GM21737 (cell line): ENCODE data around the gene ELL3.
"Not testable (repeated sequence)": the region's sequence is repeated elsewhere in the genome, so short reads cannot be mapped to it uniquely, and the experiment has no call there.

ENCODE experiments used
- ATAC-seq: cut with Tn5 transposase; IDR thresholded peaks from one replicate; pipeline ENCODE4 v1.9.1; 2021; ENCODE audit warnings: mild to moderate bottlenecking, moderate library complexity; ENCODE audit not compliant: unreplicated experiment

ELL3 gene

DNA sequence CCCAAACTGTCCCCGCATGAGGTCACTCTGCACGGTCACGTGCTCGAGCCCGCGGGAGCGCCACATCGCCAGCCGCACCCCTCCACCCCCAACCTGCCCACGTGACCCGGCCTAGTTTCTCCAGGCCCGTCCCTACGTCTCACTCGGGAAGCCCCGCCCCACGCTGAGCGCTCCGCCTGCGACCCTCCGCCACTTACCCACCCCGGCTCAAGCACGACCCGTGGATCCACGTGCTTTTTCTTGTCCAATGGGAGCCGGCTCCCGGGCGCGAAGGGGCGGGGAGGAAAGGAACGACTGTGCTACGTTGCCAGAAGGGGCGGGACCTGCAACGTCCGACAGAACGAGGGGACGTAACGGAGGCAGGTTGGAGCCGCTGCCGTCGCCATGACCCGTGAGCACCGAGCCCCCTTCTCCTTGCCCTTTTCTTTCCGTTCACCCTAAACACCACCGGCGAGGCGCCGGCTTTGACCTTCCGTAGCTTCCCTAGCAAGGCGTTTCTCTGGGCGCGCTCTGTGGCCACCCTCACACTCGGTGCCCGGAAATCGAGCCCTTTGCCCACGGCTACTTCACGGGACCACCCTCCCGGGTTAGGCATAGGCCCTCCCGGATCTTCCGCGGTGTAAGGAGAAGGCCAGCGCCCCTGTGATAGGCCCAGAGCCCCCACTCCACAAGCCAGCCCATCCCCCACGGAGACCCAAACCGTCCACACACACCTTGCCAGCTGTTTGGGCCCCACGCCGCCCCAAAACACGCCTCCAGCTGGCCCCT, 15.4 kb upstream of the ELL3 start, which contains the start of gene SERF2:
Gene SERF2, plus strand, starts transcription at position 328 of the 768 bp plus-strand sequence. Its CDS starts 57 bp downstream, at position 385.
- peak; percentile 89 for ATAC-seq

DNA sequence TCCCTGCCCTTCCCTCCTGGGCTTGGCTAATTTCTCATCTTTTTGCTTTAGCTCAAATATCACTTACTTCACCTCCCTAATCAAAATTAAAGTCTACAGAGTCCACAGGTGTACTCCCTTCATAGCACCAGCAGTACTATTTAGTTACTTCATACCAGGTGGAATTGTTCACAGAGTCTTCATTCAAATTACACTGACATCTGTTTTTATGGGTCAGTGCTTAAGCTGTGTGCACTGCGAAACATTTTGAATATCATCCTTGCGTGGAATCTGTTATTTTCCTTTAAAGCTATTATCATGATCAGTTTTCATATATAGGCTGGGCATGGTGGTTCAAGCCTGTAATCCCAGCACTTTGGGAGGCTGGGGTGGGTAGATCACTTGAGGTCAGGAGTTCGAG, 12.6 kb upstream of the ELL3 start:
- no peak for ATAC-seq

GRCh38 chr15:43779016-43779415, 2.2 kb upstream of the ELL3 start:
- no peak for ATAC-seq

- ATAC-seq, result peak; percentile 55
Observed at GRCh38 chr15:43777267-43777914, 625 bp upstream of the ELL3 start.

GRCh38 chr15:43776101-43776717, 557 bp downstream of the ELL3 start:
- ATAC-seq, result peak; percentile 54

DNA sequence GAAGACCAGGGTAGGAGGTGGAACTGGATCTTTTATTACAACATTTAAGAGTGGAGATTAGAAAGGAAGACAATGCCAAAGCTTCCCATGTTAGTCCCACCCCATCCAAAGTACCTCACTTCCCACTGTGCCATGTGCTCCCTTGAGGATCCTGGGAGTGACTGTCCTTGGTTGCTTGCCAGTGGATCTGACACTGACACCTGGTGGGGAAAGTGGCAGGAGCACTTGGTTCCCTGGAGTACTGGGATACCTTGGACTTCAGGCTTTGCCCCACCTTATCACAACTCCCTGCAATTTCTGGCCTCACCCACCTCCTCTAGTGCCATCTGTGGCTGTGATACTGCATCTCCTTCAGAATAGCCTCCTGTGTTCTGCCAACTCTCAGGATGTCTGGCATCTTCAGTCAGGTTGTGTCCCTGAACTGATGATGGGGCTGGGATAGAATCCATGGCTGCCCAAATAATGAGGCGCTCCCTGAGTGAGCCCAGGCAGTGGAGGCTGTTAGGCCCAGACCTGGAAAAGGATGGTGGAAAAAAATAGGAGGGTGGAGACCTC, 1.3 kb downstream of the ELL3 start:
- no peak for ATAC-seq

DNA sequence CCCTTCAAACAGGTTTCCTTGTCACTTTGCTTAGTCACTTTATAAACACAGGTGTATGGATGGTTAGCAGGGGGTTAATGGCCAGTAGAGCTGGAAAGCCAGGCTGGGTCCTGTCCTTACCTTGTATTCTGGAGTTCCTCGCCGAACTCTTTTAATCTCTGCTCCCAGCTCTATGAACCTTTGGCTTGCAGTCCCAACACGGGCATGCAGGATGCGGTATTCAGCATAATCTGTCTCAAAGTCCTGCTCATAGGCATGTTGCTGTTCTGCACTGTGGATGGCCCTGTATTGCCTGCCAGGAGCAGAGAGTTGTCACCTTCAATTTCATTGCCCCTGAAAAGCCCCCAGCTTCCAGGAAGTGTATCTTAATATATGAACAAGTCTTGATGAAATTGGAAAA, 2.7 kb downstream of the ELL3 start:
- no peak for ATAC-seq

DNA sequence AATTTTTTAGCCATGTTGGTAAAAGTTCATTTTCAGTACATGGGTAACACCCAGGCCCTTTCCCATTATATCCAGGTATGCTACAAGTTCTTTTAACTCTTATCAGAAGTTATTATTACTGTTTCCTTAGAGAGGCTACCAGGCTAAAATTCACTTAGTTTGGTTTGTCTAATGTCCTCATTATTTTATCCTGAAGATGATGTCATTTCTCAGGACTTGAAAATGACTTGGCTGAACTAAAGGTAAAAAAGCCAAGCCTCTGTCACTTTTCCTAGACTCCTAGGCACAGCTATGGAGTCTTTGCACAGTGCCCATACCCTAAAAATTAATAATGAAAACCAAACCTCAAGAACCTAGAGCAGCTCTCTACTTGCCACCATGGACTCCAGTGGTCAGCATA, 4.1 kb downstream of the ELL3 start:
- ATAC-seq, result no peak

- ATAC-seq, result no peak
Observed at GRCh38 chr15:43771816-43772215, 5.0 kb downstream of the ELL3 start.

- no peak for ATAC-seq
Observed at GRCh38 chr15:43769584-43770228, 7.1 kb downstream of the ELL3 start.

DNA sequence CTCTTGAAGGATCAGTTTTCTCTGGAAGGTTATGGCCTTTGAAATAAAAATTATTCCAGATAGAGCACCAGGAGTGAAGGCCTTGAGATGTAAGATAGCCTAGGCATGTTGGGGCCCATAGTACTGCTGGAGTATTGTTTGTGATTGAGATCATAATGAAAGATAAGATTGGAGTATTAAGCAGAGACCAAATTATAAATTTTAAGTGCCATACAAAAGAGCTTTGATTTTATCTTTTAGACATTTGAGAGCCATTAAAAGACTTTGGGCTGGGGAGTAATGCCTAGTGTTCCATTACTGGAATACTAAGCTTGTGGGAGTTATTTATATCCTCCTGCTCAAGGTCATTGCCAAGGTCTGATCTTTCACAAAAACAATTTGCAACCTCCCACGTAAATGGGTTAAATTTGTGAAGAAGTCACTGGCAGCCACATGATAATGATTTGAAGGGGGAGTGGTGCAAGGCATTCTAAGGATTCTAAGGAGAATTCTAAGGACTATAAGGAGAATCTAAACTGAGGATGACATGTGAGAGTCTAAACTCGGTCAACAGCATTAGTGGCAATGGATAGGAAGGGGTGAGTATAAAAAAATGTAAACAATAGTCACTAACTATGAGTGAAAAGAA, 12.8 kb downstream of the ELL3 start:
- ATAC-seq, result no peak

GRCh38 chr15:43762824-43763223, 13.9 kb downstream of the ELL3 start:
- ATAC-seq, result no peak

- no peak for ATAC-seq
Observed at GRCh38 chr15:43751885-43752284, 24.9 kb downstream of the ELL3 start.

DNA sequence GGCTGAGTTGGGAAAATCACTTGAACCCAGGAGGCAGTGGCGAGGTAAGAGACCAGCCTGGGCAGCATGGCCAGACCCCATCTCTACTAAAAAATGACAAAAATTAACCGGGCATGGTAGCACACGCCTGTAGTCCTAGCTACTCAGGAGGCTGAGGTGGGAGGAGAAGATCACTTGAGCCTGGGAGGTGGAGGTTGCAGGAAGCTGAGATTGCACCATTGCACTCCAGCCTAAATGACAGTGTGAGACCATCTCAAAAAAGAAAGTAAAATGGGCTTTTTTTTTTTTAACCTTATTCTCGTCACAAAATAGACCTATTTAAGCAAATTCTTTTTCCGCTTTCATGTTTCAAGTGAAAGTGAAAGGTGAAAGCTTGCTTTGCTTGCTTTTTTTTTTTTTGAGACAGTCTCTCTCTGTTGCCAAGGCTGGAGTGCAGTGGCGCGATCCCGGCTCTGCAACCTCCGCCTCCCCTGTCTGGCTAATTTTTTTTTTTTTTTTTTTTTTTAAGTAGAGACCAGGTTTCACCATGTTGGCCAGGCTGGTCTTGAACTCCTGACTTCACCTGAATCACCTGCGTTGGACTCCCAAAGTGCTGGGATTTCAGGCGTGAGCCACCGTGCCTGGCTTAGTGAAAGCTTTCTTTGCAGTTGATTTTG, 26.9 kb downstream of the ELL3 start:
- ATAC-seq, result no peak

DNA sequence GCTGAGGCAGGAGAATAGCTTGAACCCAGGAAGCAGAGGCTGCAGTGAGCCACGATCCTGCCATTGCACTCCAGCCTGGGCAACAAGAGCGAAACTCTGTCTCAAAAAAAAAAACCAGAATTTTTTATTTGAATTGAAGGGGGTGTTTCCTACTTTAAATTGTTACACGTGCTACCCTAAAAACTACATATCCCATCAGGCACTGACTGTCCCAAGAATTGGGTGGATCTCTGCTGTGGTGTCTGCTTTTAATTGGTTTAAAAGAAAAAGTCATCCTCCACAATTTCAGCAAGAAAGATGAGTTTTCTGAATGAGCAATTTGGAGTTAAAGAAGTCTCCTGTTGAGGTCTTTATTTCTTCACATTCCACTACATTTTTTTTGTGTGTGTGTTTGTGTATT, 28.4 kb downstream of the ELL3 start:
- no peak for ATAC-seq

- peak; percentile 20 for ATAC-seq
Observed at GRCh38 chr15:43746903-43747309, 29.9 kb downstream of the ELL3 start.

- peak; percentile 75 for ATAC-seq
Observed at GRCh38 chr15:43746245-43746902, 30.4 kb downstream of the ELL3 start, which contains the start of gene PDIA3. TSS of gene PDIA3 (plus strand) at chr15:43746438. CDS start at chr15:43746540, 102 bp downstream.

- no peak for ATAC-seq
Observed at GRCh38 chr15:43735416-43735815, 41.4 kb downstream of the ELL3 start.

GRCh38 chr15:43728053-43728725, 48.6 kb downstream of the ELL3 start:
- not testable (repeated sequence) for ATAC-seq
